Measurements from ENCODE around the gene TCEA2. TPM values are rescaled to one million over a fixed set of nuclear protein-coding genes. Genes with fewer than 3 reads are reported as not detected.
A peak's percentile ranks its signal among the peaks of the same experiment; 100 is the strongest.

TCEA2 gene
- total and polyA plus RNA-seq, 2 of the 13 experiments (the other 11 are each of a cell fraction or from before 2014, with no cell fraction given) = 28.1 to 33.7 TPM

- H3K79me2 ChIP-seq (ENCODE audit: insufficient read depth, low read length) = no peaks in the 10 kb centered on the region
- WGBS (ENCODE audit: low lambda C conversion rate) = 23% methylated on average over 17 of the region's 18 CpGs
- H3K4me1 ChIP-seq (ENCODE audit: insufficient read depth, low read length) = peaks cover 21% of the 10 kb centered on the region
- no peaks in the 10 kb centered on the region for H3K36me3 ChIP-seq (replicated peaks in 1 of 2; ENCODE audit: control insufficient read depth in 1 of 2, insufficient read depth in 2 of 2, low read length in 2 of 2)
- CTCF ChIA-PET (ENCODE audit: low intra/inter-chr PET ratio, low total read pairs) = no interaction called here
- H3K4me2 ChIP-seq (ENCODE audit: low read depth, low read length) = no peak overlapping the region
- POLR2A ChIA-PET = no interaction called here
- no peak overlapping the region for H2AFZ ChIP-seq (ENCODE audit: low read length)
- in situ Hi-C loops (cut with HindIII; ENCODE audit: extremely low pct_ligation_motif_present, low pct_unique_long_range_greater_than_20kb) (no loop called here), intact Hi-C loops (cut with micrococcal nuclease; ENCODE audit: unreplicated experiment) (no loop called here)
- no peak for FAIRE-seq
- H4K20me1 ChIP-seq (ENCODE audit: insufficient read depth, low read length) = peaks cover 5% of the 10 kb centered on the region; the same call in 1 of the 2 replicates
- no peak overlapping the region for H3K9ac ChIP-seq (ENCODE audit: insufficient read depth, low read depth, low read length)
- peaks cover 34 to 73% of the 10 kb centered on the region in 2 experiments for H3K27me3 ChIP-seq (ENCODE audit: control insufficient read depth in 1 of 2, insufficient read depth in 2 of 2, low read length in 2 of 2)
- ATAC-seq = no peak; the same call in 2 of the 3 replicates
- BruUV-seq (replicated peaks) = no TSS peak
- no peak overlapping the region for H3K27ac ChIP-seq (ENCODE audit: extremely low read length, insufficient read depth, low read length)
- H3K9me3 ChIP-seq (ENCODE audit: low read length) = no peaks in the 10 kb centered on the region
- no peak overlapping the region for H3K4me3 ChIP-seq (replicated peaks in 1 of 3; ENCODE audit: insufficient read depth in 1 of 3, low read depth in 2 of 3, low read length in 3 of 3)
- DNase-seq (ENCODE audit: low spot score) = no peak
- TF ChIP-seq NFIC (IDR thresholded peaks at IDR 0.05; ENCODE audit: low read length) (no peak), SP2 (CRISPR knock-in tag; IDR thresholded peaks at IDR 0.05) (0 out of 2 replicates have a peak, but pooled peaks have one; percentile 16), MED1 (CRISPR knock-in tag; IDR thresholded peaks at IDR 0.05) (no peak), PRMT3 (CRISPR knock-in tag; IDR thresholded peaks at IDR 0.05; ENCODE audit: borderline replicate concordance, low read depth) (no peak), CBX1 (IDR thresholded peaks at IDR 0.05; ENCODE audit: low read depth) (no peak), RARG (CRISPR knock-in tag; IDR thresholded peaks at IDR 0.05; ENCODE audit: low read depth) (no peak), GMEB1 (CRISPR knock-in tag; IDR thresholded peaks at IDR 0.05; ENCODE audit: borderline replicate concordance) (no peak), HNRNPH1 (optimal IDR thresholded peaks at IDR 0.05; ENCODE audit: low read depth, low read length) (no peak), AHDC1 (CRISPR knock-in tag; IDR thresholded peaks at IDR 0.05; ENCODE audit: borderline replicate concordance) (no peak), PRDM4 (CRISPR knock-in tag; IDR thresholded peaks at IDR 0.05; ENCODE audit: borderline replicate concordance) (no peak), ZNF292 (CRISPR knock-in tag; IDR thresholded peaks at IDR 0.05; ENCODE audit: borderline replicate concordance, low read depth) (0 out of 2 replicates have a peak, but pooled peaks have one; percentile 20), ZNF570 (CRISPR knock-in tag; IDR thresholded peaks at IDR 0.05; ENCODE audit: borderline replicate concordance) (no peak), ZNF329 (CRISPR knock-in tag; IDR thresholded peaks at IDR 0.05; ENCODE audit: low read depth) (no peak)
Observed at GRCh38 chr20:64112691-64113443, 49.9 kb downstream of the TCEA2 start.
